Neural progenitor cell (in vitro differentiated cells): ENCODE results near the gene GSE1. TPM values are rescaled to one million over a fixed set of nuclear protein-coding genes. Genes with fewer than 3 reads are reported as not detected.
A peak's percentile ranks its signal among the peaks of the same experiment; 100 is the strongest.

Experiments used
- DNase-seq: peaks from one replicate; pipeline ENCODE4 v3.0.0-alpha.2; 2016; ENCODE audit warnings: low spot score
- H2AFZ ChIP-seq: fragments of 200-600 bp; sonication (generic); replicated peaks from 2 replicates; pipeline ENCODE4 v1.6.1; 2016; ENCODE audit warnings: antibody characterized with exemption
- H3F3A ChIP-seq: fragments of 200-600 bp; sonication (generic); 2 replicates; pipeline ENCODE4 v1.6.1; 2016; ENCODE audit warnings: antibody characterized with exemption, low read depth
- H3K27ac ChIP-seq: fragments of 200-600 bp; sonication (generic); 2 replicates; pipeline ENCODE4 v1.5.1; 2016; ENCODE audit warnings: mild to moderate bottlenecking
- H3K27me3 ChIP-seq: fragments of 200-600 bp; sonication (generic); 2 replicates; pipeline ENCODE4 v1.6.1; 2016; ENCODE audit warnings: mild to moderate bottlenecking, moderate library complexity
- H3K36me3 ChIP-seq: fragments of 200-600 bp; sonication (generic); 2 replicates; pipeline ENCODE4 v1.5.1; 2016
- H3K4me1 ChIP-seq: fragments of 200-600 bp; sonication (generic); 2 replicates; pipeline ENCODE4 v1.6.1; 2016; ENCODE audit warnings: mixed run types
- H3K4me2 ChIP-seq: fragments of 200-600 bp; sonication (generic); 2 replicates; pipeline ENCODE4 v1.6.1; 2016
- H3K4me3 ChIP-seq: fragments of 200-600 bp; sonication (generic); 2 replicates; pipeline ENCODE4 v1.5.1; 2016
- H3K79me2 ChIP-seq: fragments of 200-600 bp; sonication (generic); 2 replicates; pipeline ENCODE4 v1.6.1; 2016; ENCODE audit warnings: low read depth
- H3K9ac ChIP-seq: fragments of 200-600 bp; sonication (generic); 2 replicates; pipeline ENCODE4 v1.6.1; 2016
- H3K9me3 ChIP-seq: fragments of 200-600 bp; sonication (generic); 2 replicates; pipeline ENCODE4 v1.5.1; 2016; ENCODE audit warnings: low read depth
- H4K20me1 ChIP-seq: fragments of 200-600 bp; sonication (generic); 2 replicates; pipeline ENCODE4 v1.6.1; 2016; ENCODE audit warnings: low read depth
- H3K27ac Mint-ChIP-seq: 3 replicates; pipeline ENCODE4 v1.8.0; 2021; ENCODE audit warnings: mixed read lengths
- H3K27me3 Mint-ChIP-seq: 2 replicates; pipeline ENCODE4 v1.8.0; 2022; ENCODE audit warnings: low read depth, mild to moderate bottlenecking, inconsistent platforms, moderate library complexity, mixed read lengths; ENCODE audit not compliant: insufficient read depth
- H3K36me3 Mint-ChIP-seq: 3 replicates; pipeline ENCODE4 v1.8.0; 2021; ENCODE audit warnings: mixed read lengths
- H3K4me1 Mint-ChIP-seq: 3 replicates; pipeline ENCODE4 v1.8.0; 2021; ENCODE audit warnings: mixed read lengths
- H3K4me3 Mint-ChIP-seq: 3 replicates; pipeline ENCODE4 v1.8.0; 2021; ENCODE audit warnings: mild to moderate bottlenecking, moderate library complexity, mixed read lengths
- H3K9me3 Mint-ChIP-seq: 3 replicates; pipeline ENCODE4 v1.8.0; 2020; ENCODE audit warnings: mixed read lengths
- EZH2 ChIP-seq: fragments of 200-600 bp; sonication (generic); IDR thresholded peaks from 2 replicates; pipeline ENCODE4 v1.6.1; 2017; ENCODE audit warnings: antibody characterized with exemption, mild to moderate bottlenecking, moderate library complexity
- EZH2phosphoT487 ChIP-seq: fragments of 200-600 bp; sonication (generic); IDR thresholded peaks from 2 replicates; pipeline ENCODE4 v1.6.1; 2017; ENCODE audit warnings: antibody characterized with exemption
- total RNA-seq: library from RNA; depleted of rRNA; stranded (reverse); fragments of >200 nt; gene quantifications from 2 replicates; pipeline ENCODE4 v1.2.3, GENCODE V29; 2015; ENCODE audit warnings: low replicate concordance
- TF ChIP-seq, protein P1 (sequence below): fragments of 200-600 bp; sonication (generic); IDR thresholded peaks from 2 replicates; pipeline ENCODE4 v1.5.1; 2017; ENCODE audit warnings: antibody characterized with exemption, mild to moderate bottlenecking

GSE1 gene
- total RNA-seq, 1 donor from 2014 or later: 7.7 TPM

DNA sequence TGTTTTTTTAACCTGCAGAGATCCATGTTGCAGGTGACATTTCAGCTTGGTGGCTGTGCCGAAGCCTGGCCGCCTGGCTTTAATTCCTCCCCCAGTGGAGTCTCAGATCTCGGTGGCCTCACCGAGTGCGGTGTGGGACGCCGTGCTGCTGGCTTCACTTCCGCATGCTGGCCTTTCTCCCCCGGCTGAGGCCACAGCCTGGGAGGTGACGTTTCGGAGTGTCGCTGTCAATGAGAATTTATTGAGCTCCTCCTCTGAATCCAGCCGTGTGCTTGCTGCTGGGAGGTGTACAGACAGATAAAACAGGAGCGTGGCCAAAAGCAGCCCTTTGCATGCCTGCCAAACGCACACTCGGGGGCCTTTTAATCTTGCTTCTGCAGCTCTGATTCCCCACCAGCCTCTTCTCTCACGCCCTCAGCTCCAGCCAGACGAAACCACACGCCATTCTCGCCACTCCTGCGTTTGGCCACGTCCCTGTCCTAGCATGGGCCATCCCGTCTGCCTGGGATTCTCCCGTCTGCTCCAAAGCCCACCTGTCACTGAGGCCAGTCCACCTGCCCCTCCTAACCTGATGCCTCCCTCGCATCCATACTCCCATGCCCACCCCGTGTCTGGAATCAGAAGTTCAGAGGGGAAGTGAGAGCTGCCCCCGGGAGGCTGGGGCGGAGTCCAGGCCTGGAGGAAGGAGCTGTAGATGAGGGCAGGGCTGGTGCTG, 3.6 kb downstream of the GSE1 start:
- Histone ChIP-seq H2AFZ (no peak overlapping the region), H3F3A (peaks cover 49% of the 10 kb centered on the region), H3K9me3 (no peaks in the 10 kb centered on the region), H4K20me1 (peaks cover 77% of the 10 kb centered on the region), H3K27me3 (no peaks in the 10 kb centered on the region), H3K36me3 (no peaks in the 10 kb centered on the region), H3K4me2 (peak overlapping the region; percentile 3), H3K27ac (no peak overlapping the region), H3K79me2 (peaks cover 58% of the 10 kb centered on the region), H3K4me3 (no peak overlapping the region), H3K9ac (no peak overlapping the region), H3K4me1 (peaks cover 44% of the 10 kb centered on the region)
- Mint-ChIP-seq H3K27ac (peak overlapping the region; percentile 82), H3K4me1 (peaks cover 38% of the 10 kb centered on the region), H3K4me3 (peak overlapping the region; percentile 71), H3K36me3 (peaks cover 7% of the 10 kb centered on the region), H3K9me3 (peaks cover 8% of the 10 kb centered on the region), H3K27me3 (peaks cover 23% of the 10 kb centered on the region)
- no peak for DNase-seq
- TF ChIP-seq EZH2phosphoT487 (no peak), EZH2 (no peak)
- TF ChIP-seq, protein P1, sequence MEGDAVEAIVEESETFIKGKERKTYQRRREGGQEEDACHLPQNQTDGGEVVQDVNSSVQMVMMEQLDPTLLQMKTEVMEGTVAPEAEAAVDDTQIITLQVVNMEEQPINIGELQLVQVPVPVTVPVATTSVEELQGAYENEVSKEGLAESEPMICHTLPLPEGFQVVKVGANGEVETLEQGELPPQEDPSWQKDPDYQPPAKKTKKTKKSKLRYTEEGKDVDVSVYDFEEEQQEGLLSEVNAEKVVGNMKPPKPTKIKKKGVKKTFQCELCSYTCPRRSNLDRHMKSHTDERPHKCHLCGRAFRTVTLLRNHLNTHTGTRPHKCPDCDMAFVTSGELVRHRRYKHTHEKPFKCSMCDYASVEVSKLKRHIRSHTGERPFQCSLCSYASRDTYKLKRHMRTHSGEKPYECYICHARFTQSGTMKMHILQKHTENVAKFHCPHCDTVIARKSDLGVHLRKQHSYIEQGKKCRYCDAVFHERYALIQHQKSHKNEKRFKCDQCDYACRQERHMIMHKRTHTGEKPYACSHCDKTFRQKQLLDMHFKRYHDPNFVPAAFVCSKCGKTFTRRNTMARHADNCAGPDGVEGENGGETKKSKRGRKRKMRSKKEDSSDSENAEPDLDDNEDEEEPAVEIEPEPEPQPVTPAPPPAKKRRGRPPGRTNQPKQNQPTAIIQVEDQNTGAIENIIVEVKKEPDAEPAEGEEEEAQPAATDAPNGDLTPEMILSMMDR: no peak

DNA sequence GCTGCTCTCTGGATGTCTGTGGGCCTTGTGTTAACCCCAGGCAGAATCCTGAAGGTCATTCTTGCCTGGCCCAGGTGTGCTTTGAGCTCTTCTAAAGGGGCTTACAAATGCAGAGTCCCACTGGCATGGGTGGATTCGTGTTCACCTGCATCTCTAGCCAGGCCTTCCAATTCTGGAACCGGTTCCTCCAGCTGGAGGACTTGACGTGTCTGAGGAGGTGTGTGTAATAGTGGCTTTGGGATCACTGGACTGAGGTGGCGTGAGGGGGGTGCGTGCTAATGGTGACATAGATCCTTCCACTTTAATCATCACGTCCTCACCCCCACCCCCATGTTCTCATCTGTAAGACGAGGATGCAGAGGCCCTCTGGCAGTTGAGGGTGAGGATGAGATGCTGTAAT, 4.8 kb downstream of the GSE1 start:
- Histone ChIP-seq H3K79me2 (peaks cover 70% of the 10 kb centered on the region), H3K4me1 (peaks cover 44% of the 10 kb centered on the region), H2AFZ (no peak overlapping the region), H3F3A (peaks cover 39% of the 10 kb centered on the region), H4K20me1 (peaks cover 80% of the 10 kb centered on the region), H3K9me3 (no peaks in the 10 kb centered on the region), H3K27ac (no peak overlapping the region), H3K36me3 (no peaks in the 10 kb centered on the region), H3K27me3 (no peaks in the 10 kb centered on the region), H3K4me2 (no peak overlapping the region), H3K4me3 (no peak overlapping the region), H3K9ac (no peak overlapping the region)
- H3K4me1 Mint-ChIP-seq: peaks cover 42% of the 10 kb centered on the region
- peaks cover 10% of the 10 kb centered on the region for H3K9me3 Mint-ChIP-seq
- peaks cover 20% of the 10 kb centered on the region for H3K27me3 Mint-ChIP-seq
- TF ChIP-seq EZH2phosphoT487 (no peak), EZH2 (no peak)
- TF ChIP-seq, protein P1: no peak
- no peak overlapping the region for H3K27ac Mint-ChIP-seq
- no peak overlapping the region for H3K4me3 Mint-ChIP-seq
- no peak for DNase-seq
- H3K36me3 Mint-ChIP-seq: peaks cover 9% of the 10 kb centered on the region

DNA sequence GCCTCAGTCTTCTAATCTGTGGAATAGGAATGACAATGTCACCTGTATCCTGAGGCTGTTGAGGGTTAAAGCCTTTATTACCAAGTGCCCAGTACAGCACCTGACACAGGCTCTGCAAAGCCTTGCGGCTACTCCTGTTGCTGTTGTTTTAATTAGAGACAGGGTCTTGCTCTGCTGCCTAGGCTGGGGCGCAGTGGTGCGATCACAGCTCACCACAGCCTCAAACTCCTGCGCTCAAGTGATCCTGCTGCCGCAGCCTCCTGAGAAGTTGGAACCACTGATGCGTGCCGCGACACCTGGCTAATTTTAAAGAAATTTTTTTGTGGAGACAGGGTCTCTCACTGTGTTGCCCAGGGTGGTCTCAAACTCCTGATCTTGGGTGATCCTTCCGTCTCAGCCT, 5.4 kb downstream of the GSE1 start:
- Histone ChIP-seq H2AFZ (no peak overlapping the region), H3K9ac (no peak overlapping the region), H3K27ac (no peak overlapping the region), H3K36me3 (no peaks in the 10 kb centered on the region), H3F3A (peaks cover 39% of the 10 kb centered on the region), H3K4me2 (peak overlapping the region; percentile 41), H3K79me2 (peaks cover 76% of the 10 kb centered on the region), H3K9me3 (no peaks in the 10 kb centered on the region), H4K20me1 (peaks cover 84% of the 10 kb centered on the region), H3K4me3 (no peak overlapping the region), H3K4me1 (peaks cover 44% of the 10 kb centered on the region), H3K27me3 (no peaks in the 10 kb centered on the region)
- TF ChIP-seq, protein P1: no peak
- TF ChIP-seq EZH2phosphoT487 (no peak), EZH2 (no peak)
- Mint-ChIP-seq H3K36me3 (peaks cover 9% of the 10 kb centered on the region), H3K9me3 (peaks cover 10% of the 10 kb centered on the region), H3K27ac (no peak overlapping the region), H3K27me3 (peaks cover 20% of the 10 kb centered on the region), H3K4me1 (peaks cover 44% of the 10 kb centered on the region), H3K4me3 (no peak overlapping the region)
- DNase-seq: no peak
